Measurements from ENCODE around the gene SLC1A4. TPM values are rescaled to one million over a fixed set of nuclear protein-coding genes. Genes with fewer than 3 reads are reported as not detected.

The SLC1A4 gene
- polyA plus RNA-seq, 1 donor from 2014 or later: 33.8 TPM

DNA sequence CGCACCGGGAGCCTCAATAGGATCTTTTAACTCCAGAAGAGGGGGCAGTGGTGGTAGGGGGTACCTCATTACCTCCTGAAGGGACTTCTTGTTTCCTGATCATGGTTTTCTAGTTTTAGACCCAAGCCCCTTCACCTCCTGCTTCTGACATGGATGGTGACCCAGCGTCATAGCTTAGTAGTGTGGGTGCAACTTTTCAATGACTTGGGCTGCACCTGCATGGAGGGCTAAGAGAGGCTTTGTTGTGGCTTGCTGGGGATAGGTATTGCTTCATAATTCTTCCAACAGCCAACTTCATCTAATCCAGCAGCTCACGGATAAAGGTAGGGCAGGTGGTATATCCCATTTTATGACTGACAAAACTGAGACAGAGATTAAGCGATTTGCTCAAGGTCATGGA, 3.0 kb downstream of the SLC1A4 start:
- TF ChIP-seq, protein P1, sequence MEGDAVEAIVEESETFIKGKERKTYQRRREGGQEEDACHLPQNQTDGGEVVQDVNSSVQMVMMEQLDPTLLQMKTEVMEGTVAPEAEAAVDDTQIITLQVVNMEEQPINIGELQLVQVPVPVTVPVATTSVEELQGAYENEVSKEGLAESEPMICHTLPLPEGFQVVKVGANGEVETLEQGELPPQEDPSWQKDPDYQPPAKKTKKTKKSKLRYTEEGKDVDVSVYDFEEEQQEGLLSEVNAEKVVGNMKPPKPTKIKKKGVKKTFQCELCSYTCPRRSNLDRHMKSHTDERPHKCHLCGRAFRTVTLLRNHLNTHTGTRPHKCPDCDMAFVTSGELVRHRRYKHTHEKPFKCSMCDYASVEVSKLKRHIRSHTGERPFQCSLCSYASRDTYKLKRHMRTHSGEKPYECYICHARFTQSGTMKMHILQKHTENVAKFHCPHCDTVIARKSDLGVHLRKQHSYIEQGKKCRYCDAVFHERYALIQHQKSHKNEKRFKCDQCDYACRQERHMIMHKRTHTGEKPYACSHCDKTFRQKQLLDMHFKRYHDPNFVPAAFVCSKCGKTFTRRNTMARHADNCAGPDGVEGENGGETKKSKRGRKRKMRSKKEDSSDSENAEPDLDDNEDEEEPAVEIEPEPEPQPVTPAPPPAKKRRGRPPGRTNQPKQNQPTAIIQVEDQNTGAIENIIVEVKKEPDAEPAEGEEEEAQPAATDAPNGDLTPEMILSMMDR (IDR thresholded peaks at IDR 0.05; ENCODE audit: poor library complexity, severe bottlenecking): no peak
- TF ChIP-seq POLR2AphosphoS5 (IDR thresholded peaks at IDR 0.05) (no peak), MXI1 (conservative IDR thresholded peaks at IDR 0.05; ENCODE audit: poor library complexity, severe bottlenecking) (no peak), EZH2 (IDR thresholded peaks at IDR 0.05; ENCODE audit: borderline replicate concordance, insufficient read depth, low read length, poor library complexity, severe bottlenecking) (no peak), EP300 (conservative IDR thresholded peaks at IDR 0.05; ENCODE audit: poor library complexity, severe bottlenecking) (no peak), SMC3 (conservative IDR thresholded peaks at IDR 0.05; ENCODE audit: poor library complexity) (no peak), RAD21 (conservative IDR thresholded peaks at IDR 0.05) (no peak), TAF1 (IDR thresholded peaks at IDR 0.05; ENCODE audit: low read depth) (no peak)
- TF ChIP-seq, protein P2, sequence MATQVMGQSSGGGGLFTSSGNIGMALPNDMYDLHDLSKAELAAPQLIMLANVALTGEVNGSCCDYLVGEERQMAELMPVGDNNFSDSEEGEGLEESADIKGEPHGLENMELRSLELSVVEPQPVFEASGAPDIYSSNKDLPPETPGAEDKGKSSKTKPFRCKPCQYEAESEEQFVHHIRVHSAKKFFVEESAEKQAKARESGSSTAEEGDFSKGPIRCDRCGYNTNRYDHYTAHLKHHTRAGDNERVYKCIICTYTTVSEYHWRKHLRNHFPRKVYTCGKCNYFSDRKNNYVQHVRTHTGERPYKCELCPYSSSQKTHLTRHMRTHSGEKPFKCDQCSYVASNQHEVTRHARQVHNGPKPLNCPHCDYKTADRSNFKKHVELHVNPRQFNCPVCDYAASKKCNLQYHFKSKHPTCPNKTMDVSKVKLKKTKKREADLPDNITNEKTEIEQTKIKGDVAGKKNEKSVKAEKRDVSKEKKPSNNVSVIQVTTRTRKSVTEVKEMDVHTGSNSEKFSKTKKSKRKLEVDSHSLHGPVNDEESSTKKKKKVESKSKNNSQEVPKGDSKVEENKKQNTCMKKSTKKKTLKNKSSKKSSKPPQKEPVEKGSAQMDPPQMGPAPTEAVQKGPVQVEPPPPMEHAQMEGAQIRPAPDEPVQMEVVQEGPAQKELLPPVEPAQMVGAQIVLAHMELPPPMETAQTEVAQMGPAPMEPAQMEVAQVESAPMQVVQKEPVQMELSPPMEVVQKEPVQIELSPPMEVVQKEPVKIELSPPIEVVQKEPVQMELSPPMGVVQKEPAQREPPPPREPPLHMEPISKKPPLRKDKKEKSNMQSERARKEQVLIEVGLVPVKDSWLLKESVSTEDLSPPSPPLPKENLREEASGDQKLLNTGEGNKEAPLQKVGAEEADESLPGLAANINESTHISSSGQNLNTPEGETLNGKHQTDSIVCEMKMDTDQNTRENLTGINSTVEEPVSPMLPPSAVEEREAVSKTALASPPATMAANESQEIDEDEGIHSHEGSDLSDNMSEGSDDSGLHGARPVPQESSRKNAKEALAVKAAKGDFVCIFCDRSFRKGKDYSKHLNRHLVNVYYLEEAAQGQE (IDR thresholded peaks at IDR 0.05; ENCODE audit: borderline replicate concordance): no peak
- Histone ChIP-seq H3K27me3 (ENCODE audit: insufficient read depth, low read depth, low read length) (no peaks in the 10 kb centered on the region), H3K9me3 (ENCODE audit: low read length) (no peaks in the 10 kb centered on the region), H3K4me3 (ENCODE audit: low read length) (peak overlapping the region; percentile 50), H3K4me2 (ENCODE audit: low read length) (no peak overlapping the region), H4K20me1 (ENCODE audit: insufficient read depth) (no peaks in the 10 kb centered on the region), H3K9me2 (ENCODE audit: insufficient read depth, low read length) (no peaks in the 10 kb centered on the region), H2AFZ (ENCODE audit: low read depth, low read length) (no peak overlapping the region), H3K79me2 (replicated peaks; ENCODE audit: insufficient read depth, low read length) (peaks cover 28% of the 10 kb centered on the region), H3K9ac (ENCODE audit: low read length) (no peak overlapping the region), H3K36me3 (ENCODE audit: insufficient read depth, low read length) (no peaks in the 10 kb centered on the region), H3K27ac (ENCODE audit: low read length) (no peak overlapping the region), H3F3A (ENCODE audit: insufficient read depth, low read length, poor library complexity, severe bottlenecking) (no peaks in the 10 kb centered on the region)

DNA sequence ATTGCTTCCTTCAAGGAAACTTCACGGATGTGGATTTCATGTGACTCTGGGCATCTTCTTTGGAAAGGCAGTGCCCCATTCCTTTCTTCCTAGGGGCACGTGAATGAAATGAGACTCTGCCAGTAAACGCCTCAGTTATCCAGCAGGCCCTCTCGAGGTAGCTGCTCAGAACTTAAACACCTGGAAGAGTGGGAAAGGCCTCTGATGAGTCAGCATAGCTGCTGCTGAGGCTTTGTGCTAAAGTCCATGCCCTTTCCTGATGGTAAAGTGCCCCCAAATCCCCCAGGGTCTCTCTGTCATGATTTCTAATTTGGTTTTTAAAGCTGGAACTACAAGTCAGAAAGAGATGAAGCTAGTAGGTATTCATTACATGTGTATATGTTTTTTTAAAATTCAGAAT, 3.8 kb downstream of the SLC1A4 start:
- H3K9me3 ChIP-seq (ENCODE audit: low read length): no peaks in the 10 kb centered on the region
- TF ChIP-seq POLR2AphosphoS5 (IDR thresholded peaks at IDR 0.05): no peak
- TF ChIP-seq, protein P2 (IDR thresholded peaks at IDR 0.05; ENCODE audit: borderline replicate concordance): no peak
- TF ChIP-seq, protein P1 (IDR thresholded peaks at IDR 0.05; ENCODE audit: poor library complexity, severe bottlenecking): no peak
- no peak for TF ChIP-seq EP300 (conservative IDR thresholded peaks at IDR 0.05; ENCODE audit: poor library complexity, severe bottlenecking)
- TF ChIP-seq TAF1 (IDR thresholded peaks at IDR 0.05; ENCODE audit: low read depth): no peak
- TF ChIP-seq SMC3 (conservative IDR thresholded peaks at IDR 0.05; ENCODE audit: poor library complexity): no peak
- TF ChIP-seq RAD21 (conservative IDR thresholded peaks at IDR 0.05): no peak
- no peak for TF ChIP-seq MXI1 (conservative IDR thresholded peaks at IDR 0.05; ENCODE audit: poor library complexity, severe bottlenecking)
- TF ChIP-seq EZH2 (IDR thresholded peaks at IDR 0.05; ENCODE audit: borderline replicate concordance, insufficient read depth, low read length, poor library complexity, severe bottlenecking): no peak
- peak overlapping the region; percentile 22 for H3K4me2 ChIP-seq (ENCODE audit: low read length)
- H3K27ac ChIP-seq (ENCODE audit: low read length): no peak overlapping the region
- no peaks in the 10 kb centered on the region for H4K20me1 ChIP-seq (ENCODE audit: insufficient read depth)
- H2AFZ ChIP-seq (ENCODE audit: low read depth, low read length): no peak overlapping the region
- H3K79me2 ChIP-seq (replicated peaks; ENCODE audit: insufficient read depth, low read length): peaks cover 21% of the 10 kb centered on the region
- H3F3A ChIP-seq (ENCODE audit: insufficient read depth, low read length, poor library complexity, severe bottlenecking): no peaks in the 10 kb centered on the region
- H3K4me3 ChIP-seq (ENCODE audit: low read length): peak overlapping the region; percentile 50
- H3K27me3 ChIP-seq (ENCODE audit: insufficient read depth, low read depth, low read length): no peaks in the 10 kb centered on the region
- H3K9me2 ChIP-seq (ENCODE audit: insufficient read depth, low read length): no peaks in the 10 kb centered on the region
- H3K36me3 ChIP-seq (ENCODE audit: insufficient read depth, low read length): no peaks in the 10 kb centered on the region
- no peak overlapping the region for H3K9ac ChIP-seq (ENCODE audit: low read length)

All from neural cell (in vitro differentiated cells).